Neural progenitor cell (in vitro differentiated cells): ENCODE results near the gene NHLRC4. TPM values are rescaled to one million over a fixed set of nuclear protein-coding genes. Genes with fewer than 3 reads are reported as not detected.

Experiments used
- DNase-seq: peaks from one replicate; pipeline ENCODE4 v3.0.0-alpha.2; 2016; ENCODE audit warnings: low spot score
- H2AFZ ChIP-seq: fragments of 200-600 bp; sonication (generic); replicated peaks from 2 replicates; pipeline ENCODE4 v1.6.1; 2016; ENCODE audit warnings: antibody characterized with exemption
- H3F3A ChIP-seq: fragments of 200-600 bp; sonication (generic); 2 replicates; pipeline ENCODE4 v1.6.1; 2016; ENCODE audit warnings: antibody characterized with exemption, low read depth
- H3K27ac ChIP-seq: fragments of 200-600 bp; sonication (generic); 2 replicates; pipeline ENCODE4 v1.5.1; 2016; ENCODE audit warnings: mild to moderate bottlenecking
- H3K27me3 ChIP-seq: fragments of 200-600 bp; sonication (generic); 2 replicates; pipeline ENCODE4 v1.6.1; 2016; ENCODE audit warnings: mild to moderate bottlenecking, moderate library complexity
- H3K36me3 ChIP-seq: fragments of 200-600 bp; sonication (generic); 2 replicates; pipeline ENCODE4 v1.5.1; 2016
- H3K4me1 ChIP-seq: fragments of 200-600 bp; sonication (generic); 2 replicates; pipeline ENCODE4 v1.6.1; 2016; ENCODE audit warnings: mixed run types
- H3K4me2 ChIP-seq: fragments of 200-600 bp; sonication (generic); 2 replicates; pipeline ENCODE4 v1.6.1; 2016
- H3K4me3 ChIP-seq: fragments of 200-600 bp; sonication (generic); 2 replicates; pipeline ENCODE4 v1.5.1; 2016
- H3K79me2 ChIP-seq: fragments of 200-600 bp; sonication (generic); 2 replicates; pipeline ENCODE4 v1.6.1; 2016; ENCODE audit warnings: low read depth
- H3K9ac ChIP-seq: fragments of 200-600 bp; sonication (generic); 2 replicates; pipeline ENCODE4 v1.6.1; 2016
- H3K9me3 ChIP-seq: fragments of 200-600 bp; sonication (generic); 2 replicates; pipeline ENCODE4 v1.5.1; 2016; ENCODE audit warnings: low read depth
- H4K20me1 ChIP-seq: fragments of 200-600 bp; sonication (generic); 2 replicates; pipeline ENCODE4 v1.6.1; 2016; ENCODE audit warnings: low read depth
- H3K27ac Mint-ChIP-seq: 3 replicates; pipeline ENCODE4 v1.8.0; 2021; ENCODE audit warnings: mixed read lengths
- H3K27me3 Mint-ChIP-seq: 2 replicates; pipeline ENCODE4 v1.8.0; 2022; ENCODE audit warnings: low read depth, mild to moderate bottlenecking, inconsistent platforms, moderate library complexity, mixed read lengths; ENCODE audit not compliant: insufficient read depth
- H3K36me3 Mint-ChIP-seq: 3 replicates; pipeline ENCODE4 v1.8.0; 2021; ENCODE audit warnings: mixed read lengths
- H3K4me1 Mint-ChIP-seq: 3 replicates; pipeline ENCODE4 v1.8.0; 2021; ENCODE audit warnings: mixed read lengths
- H3K4me3 Mint-ChIP-seq: 3 replicates; pipeline ENCODE4 v1.8.0; 2021; ENCODE audit warnings: mild to moderate bottlenecking, moderate library complexity, mixed read lengths
- H3K9me3 Mint-ChIP-seq: 3 replicates; pipeline ENCODE4 v1.8.0; 2020; ENCODE audit warnings: mixed read lengths
- CTCF ChIP-seq: fragments of 200-600 bp; sonication (generic); IDR thresholded peaks from 2 replicates; pipeline ENCODE4 v1.5.1; 2017; ENCODE audit warnings: antibody characterized with exemption, mild to moderate bottlenecking
- EZH2 ChIP-seq: fragments of 200-600 bp; sonication (generic); IDR thresholded peaks from 2 replicates; pipeline ENCODE4 v1.6.1; 2017; ENCODE audit warnings: antibody characterized with exemption, mild to moderate bottlenecking, moderate library complexity
- EZH2phosphoT487 ChIP-seq: fragments of 200-600 bp; sonication (generic); IDR thresholded peaks from 2 replicates; pipeline ENCODE4 v1.6.1; 2017; ENCODE audit warnings: antibody characterized with exemption
- total RNA-seq: library from RNA; depleted of rRNA; stranded (reverse); fragments of >200 nt; gene quantifications from 2 replicates; pipeline ENCODE4 v1.2.3, GENCODE V29; 2015; ENCODE audit warnings: low replicate concordance

NHLRC4 gene
- total RNA-seq, 1 donor from 2014 or later = not detected

GRCh38 chr16:590815-591200 lies 24.0 kb downstream of the NHLRC4 start:
- TF ChIP-seq EZH2phosphoT487 (no peak), CTCF (no peak), EZH2 (no peak)
- H3K27ac ChIP-seq = no peak overlapping the region
- H3K36me3 ChIP-seq = no peaks in the 10 kb centered on the region
- H3K36me3 Mint-ChIP-seq = peaks cover 6% of the 10 kb centered on the region
- H4K20me1 ChIP-seq = peaks cover 79% of the 10 kb centered on the region
- H3K4me3 Mint-ChIP-seq = peak overlapping the region; percentile 94
- peaks cover 30% of the 10 kb centered on the region for H3K4me1 Mint-ChIP-seq
- H2AFZ ChIP-seq = no peak overlapping the region
- H3K4me3 ChIP-seq = peak overlapping the region; percentile 99
- no peaks in the 10 kb centered on the region for H3K9me3 ChIP-seq
- peak overlapping the region; percentile 84 for H3K4me2 ChIP-seq
- no peak for DNase-seq
- H3K9ac ChIP-seq = peak overlapping the region; percentile 57
- H3K79me2 ChIP-seq = peaks cover 32% of the 10 kb centered on the region
- peaks cover 12% of the 10 kb centered on the region for H3K27me3 Mint-ChIP-seq
- H3K9me3 Mint-ChIP-seq = no peaks in the 10 kb centered on the region
- peaks cover 31% of the 10 kb centered on the region for H3K27me3 ChIP-seq
- peaks cover 3% of the 10 kb centered on the region for H3K4me1 ChIP-seq
- peaks cover 16% of the 10 kb centered on the region for H3F3A ChIP-seq
- H3K27ac Mint-ChIP-seq = peak overlapping the region; percentile 55

- peaks cover 8% of the 10 kb centered on the region for H3K36me3 Mint-ChIP-seq
- Histone ChIP-seq H3K79me2 (peaks cover 32% of the 10 kb centered on the region), H4K20me1 (peaks cover 81% of the 10 kb centered on the region)
Observed at GRCh38 chr16:591231-591630, 24.4 kb downstream of the NHLRC4 start.

GRCh38 chr16:591892-592517 lies 25.2 kb downstream of the NHLRC4 start:
- H3K9ac ChIP-seq = no peak overlapping the region
- TF ChIP-seq EZH2 (no peak), CTCF (no peak), EZH2phosphoT487 (no peak)
- Mint-ChIP-seq H3K27ac (no peak overlapping the region), H3K9me3 (no peaks in the 10 kb centered on the region), H3K4me1 (peaks cover 25% of the 10 kb centered on the region), H3K4me3 (peak overlapping the region; percentile 94), H3K27me3 (peaks cover 8% of the 10 kb centered on the region), H3K36me3 (peaks cover 15% of the 10 kb centered on the region)
- no peak overlapping the region for H3K4me3 ChIP-seq
- H3K36me3 ChIP-seq = no peaks in the 10 kb centered on the region
- H2AFZ ChIP-seq = no peak overlapping the region
- no peaks in the 10 kb centered on the region for H3K9me3 ChIP-seq
- H3K4me2 ChIP-seq = no peak overlapping the region
- peaks cover 73% of the 10 kb centered on the region for H4K20me1 ChIP-seq
- H3K4me1 ChIP-seq = peaks cover 3% of the 10 kb centered on the region
- H3F3A ChIP-seq = peaks cover 14% of the 10 kb centered on the region
- H3K27ac ChIP-seq = no peak overlapping the region
- H3K79me2 ChIP-seq = peaks cover 32% of the 10 kb centered on the region
- peaks cover 19% of the 10 kb centered on the region for H3K27me3 ChIP-seq
- DNase-seq = no peak

More at GRCh38 chr16:591231-591630, 24.4 kb downstream of the NHLRC4 start:
- no peak for DNase-seq
- Histone ChIP-seq H3K36me3 (no peaks in the 10 kb centered on the region), H2AFZ (no peak overlapping the region), H3K9me3 (no peaks in the 10 kb centered on the region), H3K27me3 (peaks cover 27% of the 10 kb centered on the region), H3K4me3 (no peak overlapping the region), H3K4me1 (peaks cover 3% of the 10 kb centered on the region), H3F3A (peaks cover 14% of the 10 kb centered on the region), H3K9ac (no peak overlapping the region), H3K4me2 (peak overlapping the region; percentile 84), H3K27ac (no peak overlapping the region)
- H3K9me3 Mint-ChIP-seq = no peaks in the 10 kb centered on the region
- TF ChIP-seq EZH2 (no peak), CTCF (no peak), EZH2phosphoT487 (no peak)
- no peak overlapping the region for H3K27ac Mint-ChIP-seq
- peaks cover 10% of the 10 kb centered on the region for H3K27me3 Mint-ChIP-seq
- peaks cover 27% of the 10 kb centered on the region for H3K4me1 Mint-ChIP-seq
- H3K4me3 Mint-ChIP-seq = peak overlapping the region; percentile 94
